A673 (cell line): Measurements from ENCODE around the gene STKLD1.

ENCODE experiments used
- EZH2 ChIP-seq: fragments of 200-600 bp; sonication (generic); IDR thresholded peaks from 2 replicates; pipeline ENCODE4 v1.6.1; 2017; ENCODE audit warnings: borderline replicate concordance, low read depth, mild to moderate bottlenecking, mixed read lengths, antibody characterized with exemption, low read length; ENCODE audit not compliant: poor library complexity, severe bottlenecking
- TF ChIP-seq, protein P1 (sequence below): fragments of 300-800, 200-600 bp; sonication (generic); conservative IDR thresholded peaks from 2 replicates; pipeline ENCODE4 v1.5.1; 2017; ENCODE audit warnings: low read depth, mild to moderate bottlenecking, antibody characterized with exemption, low read length, moderate library complexity, mixed read lengths

DNA sequence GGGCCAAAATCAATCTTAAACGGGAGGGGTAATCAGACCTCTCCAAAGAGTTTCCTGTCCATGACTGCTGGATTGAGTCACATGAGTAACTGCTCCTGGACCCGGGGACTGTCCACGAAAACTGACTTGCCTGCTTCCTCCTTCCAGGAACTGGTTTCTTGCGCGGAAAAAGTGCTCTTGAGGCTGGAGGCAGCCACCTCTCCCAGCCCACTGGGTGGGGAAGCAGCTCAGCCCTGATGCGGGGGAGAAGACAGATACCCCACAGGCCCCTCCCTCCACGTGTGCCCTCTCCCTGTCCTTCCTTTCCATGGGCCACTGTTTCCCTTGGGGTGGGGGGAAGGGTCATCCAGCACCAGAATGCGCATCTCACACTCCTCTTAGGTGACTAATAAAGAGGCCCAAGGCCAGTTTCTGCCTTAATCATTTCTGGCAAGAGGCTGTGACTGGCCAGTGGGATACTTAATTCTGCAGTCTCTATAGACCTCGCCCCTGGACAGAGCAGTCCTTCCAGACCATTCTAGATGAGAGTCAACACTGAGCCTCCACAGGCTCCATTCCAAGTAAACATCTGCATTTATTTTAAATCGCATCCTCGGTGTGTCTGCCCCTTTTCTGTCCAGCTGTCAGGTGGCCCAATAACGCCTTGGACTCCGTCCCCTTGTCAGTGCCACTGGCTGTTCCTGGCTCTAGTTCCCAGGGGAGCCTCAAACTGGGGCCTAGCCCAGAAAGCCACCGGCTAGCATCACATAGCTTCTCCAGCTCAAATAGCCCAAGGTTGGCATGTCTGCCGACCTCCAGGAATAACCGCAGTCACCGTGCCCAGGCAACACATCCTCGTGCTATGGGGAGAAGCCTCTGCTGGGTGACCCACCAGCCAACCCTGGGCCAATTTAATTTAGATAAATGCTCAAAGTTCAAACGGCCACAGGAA, 29.6 kb downstream of the STKLD1 start:
- TF ChIP-seq, protein P1, sequence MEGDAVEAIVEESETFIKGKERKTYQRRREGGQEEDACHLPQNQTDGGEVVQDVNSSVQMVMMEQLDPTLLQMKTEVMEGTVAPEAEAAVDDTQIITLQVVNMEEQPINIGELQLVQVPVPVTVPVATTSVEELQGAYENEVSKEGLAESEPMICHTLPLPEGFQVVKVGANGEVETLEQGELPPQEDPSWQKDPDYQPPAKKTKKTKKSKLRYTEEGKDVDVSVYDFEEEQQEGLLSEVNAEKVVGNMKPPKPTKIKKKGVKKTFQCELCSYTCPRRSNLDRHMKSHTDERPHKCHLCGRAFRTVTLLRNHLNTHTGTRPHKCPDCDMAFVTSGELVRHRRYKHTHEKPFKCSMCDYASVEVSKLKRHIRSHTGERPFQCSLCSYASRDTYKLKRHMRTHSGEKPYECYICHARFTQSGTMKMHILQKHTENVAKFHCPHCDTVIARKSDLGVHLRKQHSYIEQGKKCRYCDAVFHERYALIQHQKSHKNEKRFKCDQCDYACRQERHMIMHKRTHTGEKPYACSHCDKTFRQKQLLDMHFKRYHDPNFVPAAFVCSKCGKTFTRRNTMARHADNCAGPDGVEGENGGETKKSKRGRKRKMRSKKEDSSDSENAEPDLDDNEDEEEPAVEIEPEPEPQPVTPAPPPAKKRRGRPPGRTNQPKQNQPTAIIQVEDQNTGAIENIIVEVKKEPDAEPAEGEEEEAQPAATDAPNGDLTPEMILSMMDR = no peak
- no peak for TF ChIP-seq EZH2
